ENCODE measurements around the gene SERPINE3.

The SERPINE3 gene

GRCh38 chr13:51324714-51325420, 14.6 kb upstream of the SERPINE3 start:
- H2BK5ac ChIP-seq (ENCODE audit: low read length), result no peak overlapping the region
- no peaks in the 10 kb centered on the region for H3K79me2 ChIP-seq (ENCODE audit: control insufficient read depth, insufficient read depth, low read length)
- H3K27ac ChIP-seq (ENCODE audit: low read depth, low read length), result no peak overlapping the region
- no peak for DNase-seq
- H4K8ac ChIP-seq (ENCODE audit: low read depth, low read length), result no peak overlapping the region
- no peak overlapping the region for H3K4ac ChIP-seq (ENCODE audit: low read depth, low read length)
- no peaks in the 10 kb centered on the region for H3K36me3 ChIP-seq (ENCODE audit: control insufficient read depth, insufficient read depth, low read length)
- no peak overlapping the region for H3K23ac ChIP-seq (ENCODE audit: low read length)
- H3K4me1 ChIP-seq (ENCODE audit: control insufficient read depth, low read depth, low read length), result no peaks in the 10 kb centered on the region
- H3K4me3 ChIP-seq (ENCODE audit: low read length), result no peak overlapping the region
- no peak overlapping the region for H2BK120ac ChIP-seq (ENCODE audit: low read depth, low read length)
- no peak overlapping the region for H3K18ac ChIP-seq (ENCODE audit: low read length)
- no peak overlapping the region for H3K4me2 ChIP-seq (ENCODE audit: low read length)
- no CpG with 5 or more reads among the region's 14 CpGs for WGBS (ENCODE audit: extremely low coverage, insufficient coverage, low lambda C conversion rate)
- H2AK5ac ChIP-seq (ENCODE audit: low read length), result no peak overlapping the region
- no peak overlapping the region for H4K5ac ChIP-seq (ENCODE audit: low read length)
- H3K79me1 ChIP-seq (ENCODE audit: low read length), result no peaks in the 10 kb centered on the region
- no peak overlapping the region for H2BK15ac ChIP-seq (replicated peaks; ENCODE audit: low read depth)
- H3K56ac ChIP-seq (ENCODE audit: low read length), result no peak overlapping the region
- H3K9ac ChIP-seq (ENCODE audit: low read length), result no peak overlapping the region
- H3K27me3 ChIP-seq (ENCODE audit: insufficient read depth, low read length, poor library complexity), result no peaks in the 10 kb centered on the region

DNA sequence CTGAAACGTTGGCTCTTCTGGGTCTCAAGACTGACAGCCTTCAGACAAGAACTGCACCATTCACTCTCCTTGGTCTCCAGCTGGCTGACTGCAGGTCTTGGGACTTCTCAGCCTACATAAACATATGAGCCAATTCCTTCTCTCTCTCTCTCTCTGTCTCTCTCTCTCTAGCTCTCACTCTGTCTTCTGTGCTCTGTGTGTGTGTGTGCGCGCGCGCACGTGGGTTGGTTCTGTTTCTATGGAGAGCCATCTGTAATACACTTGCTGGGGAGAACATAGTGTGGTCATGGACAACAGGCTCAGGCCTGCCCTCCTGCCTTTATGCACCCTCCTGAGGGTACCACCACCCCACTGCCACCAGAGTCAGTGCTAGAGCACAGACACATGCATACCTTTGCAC, 13.7 kb upstream of the SERPINE3 start:
- Histone ChIP-seq H4K5ac (ENCODE audit: low read length) (no peak overlapping the region), H2AK5ac (ENCODE audit: low read length) (no peak overlapping the region), H4K8ac (ENCODE audit: low read depth, low read length) (no peak overlapping the region), H3K27me3 (ENCODE audit: insufficient read depth, low read length, poor library complexity) (no peaks in the 10 kb centered on the region), H2BK120ac (ENCODE audit: low read depth, low read length) (no peak overlapping the region), H3K18ac (ENCODE audit: low read length) (no peak overlapping the region), H3K4ac (ENCODE audit: low read depth, low read length) (no peak overlapping the region), H3K4me1 (ENCODE audit: control insufficient read depth, low read depth, low read length) (no peaks in the 10 kb centered on the region), H3K23ac (ENCODE audit: low read length) (no peak overlapping the region), H2BK15ac (replicated peaks; ENCODE audit: low read depth) (no peak overlapping the region), H2BK5ac (ENCODE audit: low read length) (no peak overlapping the region), H3K27ac (ENCODE audit: low read depth, low read length) (no peak overlapping the region), H3K79me2 (ENCODE audit: control insufficient read depth, insufficient read depth, low read length) (no peaks in the 10 kb centered on the region), H3K9ac (ENCODE audit: low read length) (no peak overlapping the region), H3K4me3 (ENCODE audit: low read length) (no peak overlapping the region), H3K56ac (ENCODE audit: low read length) (no peak overlapping the region), H3K79me1 (ENCODE audit: low read length) (no peaks in the 10 kb centered on the region), H3K36me3 (ENCODE audit: control insufficient read depth, insufficient read depth, low read length) (no peaks in the 10 kb centered on the region), H3K4me2 (ENCODE audit: low read length) (no peak overlapping the region)
- DNase-seq, result no peak
- WGBS (ENCODE audit: extremely low coverage, insufficient coverage, low lambda C conversion rate), result no CpG with 5 or more reads among the region's 6 CpGs

DNA sequence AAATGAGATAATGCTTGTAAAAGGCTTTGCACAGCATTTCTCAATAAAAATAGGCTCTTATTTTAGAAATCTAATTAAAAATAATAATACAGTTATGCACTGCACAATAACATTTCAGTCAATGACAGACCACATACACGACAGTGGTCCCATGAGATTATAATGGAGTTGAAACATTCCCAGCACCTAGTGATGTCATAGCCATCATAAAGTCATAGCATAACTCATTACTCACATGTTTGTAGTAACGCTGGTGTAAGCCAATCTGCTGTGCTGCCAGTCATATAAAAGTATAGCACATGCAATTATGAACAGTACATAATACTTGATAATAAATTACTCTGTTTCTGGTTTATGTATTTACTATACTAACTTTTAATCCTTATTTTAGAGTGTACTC, 12.7 kb upstream of the SERPINE3 start:
- no peak overlapping the region for H3K18ac ChIP-seq (ENCODE audit: low read length)

GRCh38 chr13:51327961-51328360, 11.5 kb upstream of the SERPINE3 start:
- no CpG with 5 or more reads among the region's 2 CpGs for WGBS (ENCODE audit: extremely low coverage, insufficient coverage, low lambda C conversion rate)
- no peak for DNase-seq

More for the DNA sequence above, 12.7 kb upstream of the SERPINE3 start:
- Histone ChIP-seq H3K27ac (ENCODE audit: low read depth, low read length) (no peak overlapping the region), H3K56ac (ENCODE audit: low read length) (no peak overlapping the region), H2BK5ac (ENCODE audit: low read length) (no peak overlapping the region), H4K5ac (ENCODE audit: low read length) (no peak overlapping the region), H3K23ac (ENCODE audit: low read length) (no peak overlapping the region), H3K79me1 (ENCODE audit: low read length) (no peaks in the 10 kb centered on the region), H2AK5ac (ENCODE audit: low read length) (no peak overlapping the region), H3K4ac (ENCODE audit: low read depth, low read length) (no peak overlapping the region), H3K9ac (ENCODE audit: low read length) (no peak overlapping the region), H3K27me3 (ENCODE audit: insufficient read depth, low read length, poor library complexity) (no peaks in the 10 kb centered on the region), H4K8ac (ENCODE audit: low read depth, low read length) (no peak overlapping the region), H3K4me2 (ENCODE audit: low read length) (no peak overlapping the region), H3K4me1 (ENCODE audit: control insufficient read depth, low read depth, low read length) (no peaks in the 10 kb centered on the region), H3K79me2 (ENCODE audit: control insufficient read depth, insufficient read depth, low read length) (no peaks in the 10 kb centered on the region), H3K4me3 (ENCODE audit: low read length) (no peak overlapping the region), H2BK120ac (ENCODE audit: low read depth, low read length) (no peak overlapping the region), H2BK15ac (replicated peaks; ENCODE audit: low read depth) (no peak overlapping the region), H3K36me3 (ENCODE audit: control insufficient read depth, insufficient read depth, low read length) (no peaks in the 10 kb centered on the region)
- no CpG with 5 or more reads among the region's 2 CpGs for WGBS (ENCODE audit: extremely low coverage, insufficient coverage, low lambda C conversion rate)
- no peak for DNase-seq

DNA sequence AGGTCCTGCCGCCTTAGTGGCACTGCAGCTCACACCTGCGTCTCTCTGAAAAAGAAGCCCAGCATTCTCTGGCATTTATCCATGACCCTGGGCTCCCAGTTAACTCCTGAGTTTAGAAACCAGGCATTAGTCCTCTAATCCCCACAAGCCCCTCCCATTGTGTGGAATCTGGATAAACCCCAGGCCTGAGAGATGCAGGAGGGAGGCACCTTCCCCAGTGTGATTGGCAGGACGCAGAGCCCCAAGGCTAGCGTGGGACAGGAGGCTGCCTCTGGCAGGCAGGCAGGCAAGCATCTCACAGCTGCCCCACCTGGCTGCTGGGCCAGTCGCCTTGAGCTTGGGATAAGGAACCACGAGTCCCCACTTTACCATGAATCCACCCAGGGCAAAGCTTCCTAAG, 11.0 kb upstream of the SERPINE3 start:
- Histone ChIP-seq H3K23ac (ENCODE audit: low read length) (no peak overlapping the region), H3K9ac (ENCODE audit: low read length) (no peak overlapping the region), H3K4me1 (ENCODE audit: control insufficient read depth, low read depth, low read length) (no peaks in the 10 kb centered on the region), H3K79me2 (ENCODE audit: control insufficient read depth, insufficient read depth, low read length) (no peaks in the 10 kb centered on the region), H2BK120ac (ENCODE audit: low read depth, low read length) (no peak overlapping the region), H3K27me3 (ENCODE audit: insufficient read depth, low read length, poor library complexity) (no peaks in the 10 kb centered on the region), H2AK5ac (ENCODE audit: low read length) (no peak overlapping the region), H3K27ac (ENCODE audit: low read depth, low read length) (no peak overlapping the region), H4K5ac (ENCODE audit: low read length) (no peak overlapping the region), H3K4me3 (ENCODE audit: low read length) (no peak overlapping the region), H2BK15ac (replicated peaks; ENCODE audit: low read depth) (no peak overlapping the region), H4K8ac (ENCODE audit: low read depth, low read length) (no peak overlapping the region), H3K4me2 (ENCODE audit: low read length) (no peak overlapping the region), H2BK5ac (ENCODE audit: low read length) (no peak overlapping the region), H3K56ac (ENCODE audit: low read length) (no peak overlapping the region), H3K4ac (ENCODE audit: low read depth, low read length) (no peak overlapping the region), H3K36me3 (ENCODE audit: control insufficient read depth, insufficient read depth, low read length) (no peaks in the 10 kb centered on the region), H3K18ac (ENCODE audit: low read length) (no peak overlapping the region), H3K79me1 (ENCODE audit: low read length) (no peaks in the 10 kb centered on the region)
- DNase-seq, result peak; percentile 92
- WGBS (ENCODE audit: extremely low coverage, insufficient coverage, low lambda C conversion rate), result no CpG with 5 or more reads among the region's 6 CpGs

More at GRCh38 chr13:51327961-51328360, 11.5 kb upstream of the SERPINE3 start:
- Histone ChIP-seq H3K79me1 (ENCODE audit: low read length) (no peaks in the 10 kb centered on the region), H3K79me2 (ENCODE audit: control insufficient read depth, insufficient read depth, low read length) (no peaks in the 10 kb centered on the region), H3K27ac (ENCODE audit: low read depth, low read length) (no peak overlapping the region), H4K8ac (ENCODE audit: low read depth, low read length) (no peak overlapping the region), H3K27me3 (ENCODE audit: insufficient read depth, low read length, poor library complexity) (no peaks in the 10 kb centered on the region), H3K18ac (ENCODE audit: low read length) (no peak overlapping the region), H3K36me3 (ENCODE audit: control insufficient read depth, insufficient read depth, low read length) (no peaks in the 10 kb centered on the region), H2AK5ac (ENCODE audit: low read length) (no peak overlapping the region), H2BK15ac (replicated peaks; ENCODE audit: low read depth) (no peak overlapping the region), H2BK5ac (ENCODE audit: low read length) (no peak overlapping the region), H3K4me3 (ENCODE audit: low read length) (no peak overlapping the region), H3K9ac (ENCODE audit: low read length) (no peak overlapping the region), H4K5ac (ENCODE audit: low read length) (no peak overlapping the region), H3K23ac (ENCODE audit: low read length) (no peak overlapping the region), H3K56ac (ENCODE audit: low read length) (no peak overlapping the region), H3K4ac (ENCODE audit: low read depth, low read length) (no peak overlapping the region), H3K4me1 (ENCODE audit: control insufficient read depth, low read depth, low read length) (no peaks in the 10 kb centered on the region), H2BK120ac (ENCODE audit: low read depth, low read length) (no peak overlapping the region), H3K4me2 (ENCODE audit: low read length) (no peak overlapping the region)

- no peak overlapping the region for H2BK5ac ChIP-seq (ENCODE audit: low read length)
- H3K4me3 ChIP-seq (ENCODE audit: low read length), result no peak overlapping the region
- no peaks in the 10 kb centered on the region for H3K36me3 ChIP-seq (ENCODE audit: control insufficient read depth, insufficient read depth, low read length)
- no peak for DNase-seq
- no peak overlapping the region for H2BK120ac ChIP-seq (ENCODE audit: low read depth, low read length)
- WGBS (ENCODE audit: extremely low coverage, insufficient coverage, low lambda C conversion rate), result no CpG with 5 or more reads among the region's 3 CpGs
- H3K79me1 ChIP-seq (ENCODE audit: low read length), result no peaks in the 10 kb centered on the region
- no peak overlapping the region for H2BK15ac ChIP-seq (replicated peaks; ENCODE audit: low read depth)
- H3K4me2 ChIP-seq (ENCODE audit: low read length), result no peak overlapping the region
- H3K56ac ChIP-seq (ENCODE audit: low read length), result no peak overlapping the region
- H3K79me2 ChIP-seq (ENCODE audit: control insufficient read depth, insufficient read depth, low read length), result no peaks in the 10 kb centered on the region
- no peaks in the 10 kb centered on the region for H3K4me1 ChIP-seq (ENCODE audit: control insufficient read depth, low read depth, low read length)
- H3K9ac ChIP-seq (ENCODE audit: low read length), result no peak overlapping the region
- no peak overlapping the region for H2AK5ac ChIP-seq (ENCODE audit: low read length)
- H4K8ac ChIP-seq (ENCODE audit: low read depth, low read length), result no peak overlapping the region
- no peak overlapping the region for H3K18ac ChIP-seq (ENCODE audit: low read length)
- H4K5ac ChIP-seq (ENCODE audit: low read length), result no peak overlapping the region
- H3K27me3 ChIP-seq (ENCODE audit: insufficient read depth, low read length, poor library complexity), result no peaks in the 10 kb centered on the region
- H3K23ac ChIP-seq (ENCODE audit: low read length), result no peak overlapping the region
- no peak overlapping the region for H3K4ac ChIP-seq (ENCODE audit: low read depth, low read length)
- H3K27ac ChIP-seq (ENCODE audit: low read depth, low read length), result no peak overlapping the region
Measured at GRCh38 chr13:51329606-51330005, 9.9 kb upstream of the SERPINE3 start.

Measured in mesendoderm (in vitro differentiated cells).